Hepatocyte (in vitro differentiated cells): ENCODE data around the gene RNF130.

Experiments
- EZH2 ChIP-seq: fragments of 200-600 bp; sonication (generic); IDR thresholded peaks from 2 replicates; pipeline ENCODE4 v1.6.1; 2016; ENCODE audit warnings: antibody characterized with exemption, mild to moderate bottlenecking, borderline replicate concordance
- EZH2phosphoT487 ChIP-seq: fragments of 200-600 bp; sonication (generic); IDR thresholded peaks from one replicate; pipeline ENCODE4 v1.6.1; 2018; ENCODE audit warnings: antibody characterized with exemption, mild to moderate bottlenecking, low read depth, moderate library complexity; ENCODE audit not compliant: unreplicated experiment, severe bottlenecking
- TF ChIP-seq, protein P1 (sequence below): fragments of 200-600 bp; sonication (generic); IDR thresholded peaks from 2 replicates; pipeline ENCODE4 v1.5.1; 2016; ENCODE audit warnings: antibody characterized with exemption, mild to moderate bottlenecking; ENCODE audit not compliant: poor library complexity

DNA sequence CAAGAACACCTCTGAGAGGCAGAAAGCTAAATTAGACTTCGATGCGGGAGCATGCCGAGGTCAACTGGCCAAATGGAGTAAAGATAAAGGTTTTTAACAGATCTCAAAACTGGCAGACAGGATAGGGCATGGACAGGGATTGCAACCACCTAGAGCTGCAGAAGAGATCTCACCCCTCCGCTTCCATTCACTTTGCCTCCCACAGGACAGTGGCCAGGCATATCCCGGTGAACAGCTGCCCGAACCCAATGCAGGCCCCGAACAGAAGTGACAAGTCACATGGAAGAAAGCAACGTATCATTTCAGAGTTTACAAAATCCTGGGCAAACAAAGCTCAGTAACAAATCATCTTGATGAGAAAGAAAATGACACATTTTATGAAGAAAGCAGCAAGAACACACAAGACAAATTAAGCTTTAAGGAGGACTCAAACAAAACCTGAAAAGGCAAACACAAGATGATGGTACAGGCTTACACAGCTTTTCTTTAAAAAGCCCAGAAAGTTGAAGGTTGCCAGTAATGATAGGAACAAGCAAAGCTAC lies 18.4 kb downstream of the RNF130 start:
- TF ChIP-seq, protein P1, sequence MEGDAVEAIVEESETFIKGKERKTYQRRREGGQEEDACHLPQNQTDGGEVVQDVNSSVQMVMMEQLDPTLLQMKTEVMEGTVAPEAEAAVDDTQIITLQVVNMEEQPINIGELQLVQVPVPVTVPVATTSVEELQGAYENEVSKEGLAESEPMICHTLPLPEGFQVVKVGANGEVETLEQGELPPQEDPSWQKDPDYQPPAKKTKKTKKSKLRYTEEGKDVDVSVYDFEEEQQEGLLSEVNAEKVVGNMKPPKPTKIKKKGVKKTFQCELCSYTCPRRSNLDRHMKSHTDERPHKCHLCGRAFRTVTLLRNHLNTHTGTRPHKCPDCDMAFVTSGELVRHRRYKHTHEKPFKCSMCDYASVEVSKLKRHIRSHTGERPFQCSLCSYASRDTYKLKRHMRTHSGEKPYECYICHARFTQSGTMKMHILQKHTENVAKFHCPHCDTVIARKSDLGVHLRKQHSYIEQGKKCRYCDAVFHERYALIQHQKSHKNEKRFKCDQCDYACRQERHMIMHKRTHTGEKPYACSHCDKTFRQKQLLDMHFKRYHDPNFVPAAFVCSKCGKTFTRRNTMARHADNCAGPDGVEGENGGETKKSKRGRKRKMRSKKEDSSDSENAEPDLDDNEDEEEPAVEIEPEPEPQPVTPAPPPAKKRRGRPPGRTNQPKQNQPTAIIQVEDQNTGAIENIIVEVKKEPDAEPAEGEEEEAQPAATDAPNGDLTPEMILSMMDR = no peak
- no peak for TF ChIP-seq EZH2
- TF ChIP-seq EZH2phosphoT487 = no peak
